ACHN (cell line): ENCODE measurements around the gene GUCA2B.

Experiments used
- DNase-seq: peaks from one replicate; pipeline ENCODE4 v3.0.0-alpha.2; 2015
- in situ Hi-C: cut with HindIII; loops from 2 replicates; pipeline ENCODE4 v1.10.0; 2017; ENCODE audit warnings: low sequenced_read_pairs, low pct_ligation_motif_present, low pct_unique_long_range_greater_than_20kb

The GUCA2B gene

GRCh38 chr1:42152907-42153600, at the start of gene GUCA2B:
Gene GUCA2B (plus strand): TSS chr1:42153410. CDS start chr1:42153451, 41 bp downstream.
- DNase-seq = no peak
- in situ Hi-C loops = no loop called here

GRCh38 chr1:42105025-42105424, 48.2 kb upstream of the GUCA2B start:
- in situ Hi-C loops = no loop called here
- no peak for DNase-seq

GRCh38 chr1:42108309-42108708, 44.9 kb upstream of the GUCA2B start:
- DNase-seq = no peak
- in situ Hi-C loops = no loop called here

- DNase-seq = no peak
Measured at GRCh38 chr1:42109600-42109999, 43.6 kb upstream of the GUCA2B start.

GRCh38 chr1:42114229-42114628, 39.0 kb upstream of the GUCA2B start:
- no peak for DNase-seq
- in situ Hi-C loops = no loop called here

More at GRCh38 chr1:42109600-42109999, 43.6 kb upstream of the GUCA2B start:
- in situ Hi-C loops = no loop called here

GRCh38 chr1:42117214-42117613, 36.0 kb upstream of the GUCA2B start:
- DNase-seq = no peak
- in situ Hi-C loops = no loop called here

- DNase-seq = no peak
- in situ Hi-C loops = no loop called here
Measured at GRCh38 chr1:42118125-42118524, 35.1 kb upstream of the GUCA2B start.

- in situ Hi-C loops = no loop called here
- DNase-seq = no peak
Measured at GRCh38 chr1:42122408-42122807, 30.8 kb upstream of the GUCA2B start.

- no peak for DNase-seq
- in situ Hi-C loops = no loop called here
Measured at GRCh38 chr1:42125552-42125951, 27.7 kb upstream of the GUCA2B start.

- DNase-seq = no peak
- in situ Hi-C loops = no loop called here
Measured at GRCh38 chr1:42127767-42128166, 25.4 kb upstream of the GUCA2B start.

GRCh38 chr1:42128499-42128898, 24.7 kb upstream of the GUCA2B start:
- no peak for DNase-seq
- in situ Hi-C loops = no loop called here

- DNase-seq = no peak
- in situ Hi-C loops = no loop called here
Measured at GRCh38 chr1:42128964-42129363, 24.2 kb upstream of the GUCA2B start.

GRCh38 chr1:42130061-42130660, 23.0 kb upstream of the GUCA2B start:
- in situ Hi-C loops = no loop called here
- no peak for DNase-seq

- in situ Hi-C loops = no loop called here
- DNase-seq = no peak
Measured at GRCh38 chr1:42133390-42133789, 19.8 kb upstream of the GUCA2B start.

- DNase-seq = no peak
- in situ Hi-C loops = no loop called here
Measured at GRCh38 chr1:42133809-42134526, 19.2 kb upstream of the GUCA2B start.

GRCh38 chr1:42135426-42135825, 17.8 kb upstream of the GUCA2B start:
- no peak for DNase-seq
- in situ Hi-C loops = no loop called here

- in situ Hi-C loops = no loop called here
- no peak for DNase-seq
Measured at GRCh38 chr1:42136466-42136865, 16.7 kb upstream of the GUCA2B start.

GRCh38 chr1:42137766-42138165, 15.4 kb upstream of the GUCA2B start:
- DNase-seq = no peak
- in situ Hi-C loops = no loop called here

GRCh38 chr1:42138586-42138985, 14.6 kb upstream of the GUCA2B start:
- DNase-seq = no peak
- in situ Hi-C loops = no loop called here

- no peak for DNase-seq
- in situ Hi-C loops = no loop called here
Measured at GRCh38 chr1:42139444-42139843, 13.8 kb upstream of the GUCA2B start.
